Ectodermal cell (in vitro differentiated cells): ENCODE results near the gene ZNF319.

Experiments used
- H3K27ac ChIP-seq: 2 replicates; pipeline ENCODE4 v1.7.0; 2013; ENCODE audit warnings: mild to moderate bottlenecking, low read depth, low read length; ENCODE audit not compliant: insufficient read depth, poor library complexity, severe bottlenecking
- H3K27me3 ChIP-seq: 2 replicates; pipeline ENCODE4 v1.7.0; 2013; ENCODE audit warnings: mild to moderate bottlenecking, low read length; ENCODE audit not compliant: insufficient read depth, control insufficient read depth, poor library complexity, severe bottlenecking
- H3K36me3 ChIP-seq: one replicate; pipeline ENCODE4 v1.7.0; 2013; ENCODE audit warnings: low read length; ENCODE audit not compliant: control insufficient read depth, insufficient read depth
- H3K4me1 ChIP-seq: one replicate; pipeline ENCODE4 v1.7.0; 2013; ENCODE audit warnings: low read length; ENCODE audit not compliant: control insufficient read depth, insufficient read depth
- H3K4me3 ChIP-seq: 2 replicates; pipeline ENCODE4 v1.7.0; 2013; ENCODE audit warnings: low read depth, low read length, control low read depth; ENCODE audit not compliant: insufficient read depth
- H3K9me3 ChIP-seq: 2 replicates; pipeline ENCODE4 v1.7.0; 2013; ENCODE audit warnings: mild to moderate bottlenecking, low read length, moderate library complexity; ENCODE audit not compliant: control insufficient read depth
- WGBS, 2 experiments: methylation state at CpG; one replicate each; pipeline ENCODE4 v1.1.7; 2013; ENCODE audit warnings: missing lambda C conversion rate in 2 of 2; 5-methylcytosine and 5-hydroxymethylcytosine counted together

ZNF319 gene

GRCh38 chr16:58020628-58021521 is 20.4 kb upstream of the ZNF319 start:
- peaks cover 27% of the 10 kb centered on the region for H3K27me3 ChIP-seq
- H3K4me1 ChIP-seq, result peaks cover 12% of the 10 kb centered on the region
- H3K27ac ChIP-seq, result no peak overlapping the region
- no peak overlapping the region for H3K4me3 ChIP-seq
- 67 to 77% methylated on average over 7 to 8 of the region's 8 CpGs for WGBS, 2 experiments
- H3K36me3 ChIP-seq, result no peaks in the 10 kb centered on the region
- no peaks in the 10 kb centered on the region for H3K9me3 ChIP-seq

- no peak overlapping the region for H3K27ac ChIP-seq
- H3K4me3 ChIP-seq, result no peak overlapping the region
- H3K27me3 ChIP-seq, result peaks cover 19% of the 10 kb centered on the region
- H3K4me1 ChIP-seq, result peaks cover 12% of the 10 kb centered on the region
- H3K36me3 ChIP-seq, result no peaks in the 10 kb centered on the region
- H3K9me3 ChIP-seq, result no peaks in the 10 kb centered on the region
- 88% methylated on average over 8 of the region's 8 CpGs for WGBS, 2 experiments
Measured at GRCh38 chr16:58019866-58020538, 19.5 kb upstream of the ZNF319 start.

GRCh38 chr16:58018803-58019202 is 18.3 kb upstream of the ZNF319 start:
- H3K9me3 ChIP-seq, result no peaks in the 10 kb centered on the region
- no peak overlapping the region for H3K27ac ChIP-seq
- no peak overlapping the region for H3K4me3 ChIP-seq
- WGBS, 2 experiments, result 72% methylated on average over 7 of the region's 7 CpGs
- H3K27me3 ChIP-seq, result peaks cover 7% of the 10 kb centered on the region
- H3K36me3 ChIP-seq, result no peaks in the 10 kb centered on the region
- peaks cover 9% of the 10 kb centered on the region for H3K4me1 ChIP-seq

- H3K27ac ChIP-seq, result no peak overlapping the region
- no peaks in the 10 kb centered on the region for H3K36me3 ChIP-seq
- H3K9me3 ChIP-seq, result no peaks in the 10 kb centered on the region
- H3K4me3 ChIP-seq, result no peak overlapping the region
- peaks cover 4% of the 10 kb centered on the region for H3K4me1 ChIP-seq
- no peaks in the 10 kb centered on the region for H3K27me3 ChIP-seq
- WGBS, 2 experiments, result 76% methylated on average over 12 of the region's 12 CpGs
Measured at GRCh38 chr16:58016840-58017446, 16.5 kb upstream of the ZNF319 start.

GRCh38 chr16:58013201-58013956 is 12.9 kb upstream of the ZNF319 start:
- Histone ChIP-seq H3K9me3 (no peaks in the 10 kb centered on the region), H3K27me3 (no peaks in the 10 kb centered on the region), H3K4me1 (peaks cover 14% of the 10 kb centered on the region), H3K4me3 (no peak overlapping the region), H3K27ac (no peak overlapping the region), H3K36me3 (no peaks in the 10 kb centered on the region)
- 84 to 89% methylated on average over 8 to 9 of the region's 9 CpGs for WGBS, 2 experiments

GRCh38 chr16:58012481-58012880 is 12.0 kb upstream of the ZNF319 start:
- Histone ChIP-seq H3K27ac (no peak overlapping the region), H3K36me3 (no peaks in the 10 kb centered on the region), H3K27me3 (no peaks in the 10 kb centered on the region), H3K9me3 (no peaks in the 10 kb centered on the region), H3K4me3 (no peak overlapping the region), H3K4me1 (peaks cover 14% of the 10 kb centered on the region)
- 62 to 65% methylated on average over 9 of the region's 9 CpGs for WGBS, 2 experiments

GRCh38 chr16:58011652-58012051 is 11.2 kb upstream of the ZNF319 start:
- Histone ChIP-seq H3K27ac (no peak overlapping the region), H3K9me3 (no peaks in the 10 kb centered on the region), H3K4me1 (peaks cover 14% of the 10 kb centered on the region), H3K27me3 (no peaks in the 10 kb centered on the region), H3K4me3 (no peak overlapping the region), H3K36me3 (no peaks in the 10 kb centered on the region)
- 90 to 93% methylated on average over 3 of the region's 3 CpGs for WGBS, 2 experiments

GRCh38 chr16:58010886-58011285 is 10.4 kb upstream of the ZNF319 start:
- no peak overlapping the region for H3K4me3 ChIP-seq
- no peaks in the 10 kb centered on the region for H3K9me3 ChIP-seq
- no peak overlapping the region for H3K27ac ChIP-seq
- peaks cover 14% of the 10 kb centered on the region for H3K4me1 ChIP-seq
- H3K36me3 ChIP-seq, result no peaks in the 10 kb centered on the region
- no peaks in the 10 kb centered on the region for H3K27me3 ChIP-seq
- WGBS, 2 experiments, result 44 to 46% methylated on average over 3 of the region's 3 CpGs

- Histone ChIP-seq H3K36me3 (no peaks in the 10 kb centered on the region), H3K27me3 (no peaks in the 10 kb centered on the region), H3K4me1 (peaks cover 14% of the 10 kb centered on the region), H3K9me3 (no peaks in the 10 kb centered on the region), H3K27ac (no peak overlapping the region), H3K4me3 (no peak overlapping the region)
- WGBS, 2 experiments, result 86 to 89% methylated on average over 11 of the region's 11 CpGs
Measured at GRCh38 chr16:58009856-58010416, 9.5 kb upstream of the ZNF319 start.
